Natural killer cell (primary cell): ENCODE measurements around the gene ABL1. TPM values are rescaled to one million over a fixed set of nuclear protein-coding genes. Genes with fewer than 3 reads are reported as not detected.

Experiments
- ATAC-seq, 3 donors: fragments of 150-1000 bp in 2 of 3; fragments of 200-7000 bp in 1 of 3; cut with Tn5 transposase; 1 replicate in 1 of 3; 2 replicates in 2 of 3; pipeline ENCODE4 v1.10.0; 2021; ENCODE audit warnings: mild to moderate bottlenecking in 2 of 3, moderate library complexity in 2 of 3
- DNase-seq, 2 donors: peaks; one replicate each; pipeline versions ENCODE4 v3.0.0 to v3.0.0-alpha.2; 2013 to 2021; ENCODE audit warnings: mixed read lengths in 1 of 2
- H3K27ac ChIP-seq: one replicate; pipeline ENCODE4 v1.5.1; 2013; ENCODE audit warnings: mild to moderate bottlenecking, low read length
- H3K27me3 ChIP-seq: one replicate; pipeline ENCODE4 v1.6.1; 2013; ENCODE audit warnings: low read length; ENCODE audit not compliant: control insufficient read depth, insufficient read depth
- H3K36me3 ChIP-seq: one replicate; pipeline ENCODE4 v1.6.1; 2013; ENCODE audit warnings: low read length; ENCODE audit not compliant: control insufficient read depth, insufficient read depth
- H3K4me1 ChIP-seq: one replicate; pipeline ENCODE4 v1.6.1; 2013; ENCODE audit warnings: low read length; ENCODE audit not compliant: control insufficient read depth, insufficient read depth
- H3K4me3 ChIP-seq: one replicate; pipeline ENCODE4 v1.5.1; 2013; ENCODE audit warnings: low read length
- H3K9me3 ChIP-seq: one replicate; pipeline ENCODE4 v1.6.1; 2013; ENCODE audit warnings: low read length; ENCODE audit not compliant: control insufficient read depth, insufficient read depth
- H3K27ac Mint-ChIP-seq, 2 donors: one replicate each; pipeline ENCODE4 v1.8.0; 2022; ENCODE audit warnings: mild to moderate bottlenecking in 2 of 2, mixed read lengths in 2 of 2, moderate library complexity in 1 of 2
- H3K27me3 Mint-ChIP-seq, 2 donors: one replicate each; pipeline ENCODE4 v1.8.0; 2022; ENCODE audit warnings: low read depth in 2 of 2, mixed read lengths in 2 of 2
- H3K36me3 Mint-ChIP-seq: one replicate; pipeline ENCODE4 v1.8.0; 2022; ENCODE audit warnings: mixed read lengths
- H3K4me1 Mint-ChIP-seq, 2 donors: one replicate each; pipeline ENCODE4 v1.8.0; 2022; ENCODE audit warnings: mixed read lengths in 2 of 2
- H3K4me3 Mint-ChIP-seq: one replicate; pipeline ENCODE4 v1.8.0; 2022; ENCODE audit warnings: mild to moderate bottlenecking, moderate library complexity, mixed read lengths
- H3K9me3 Mint-ChIP-seq, 2 donors: one replicate each; pipeline ENCODE4 v1.8.0; 2022; ENCODE audit warnings: mixed read lengths in 2 of 2
- WGBS: methylation state at CpG from one replicate; pipeline ENCODE4 v1.1.7; 2013; ENCODE audit warnings: missing lambda C conversion rate; ENCODE audit not compliant: insufficient coverage; 5-methylcytosine and 5-hydroxymethylcytosine counted together
- intact Hi-C: fragments of 100-400 bp; cut with micrococcal nuclease; formaldehyde crosslinking; loops from one replicate; pipeline ENCODE4 v1.14.2; 2022
- total RNA-seq, 4 donors: library from RNA; stranded (reverse); fragments of 120-200 nt in 1 of 4; gene quantifications; one replicate each; pipeline versions ENCODE4 v1.2.3 to v1.2.4, GENCODE V29; 2013 to 2022
- TF ChIP-seq, protein P1 (sequence below): fragments of 200-600 bp; IDR thresholded peaks from one replicate; pipeline ENCODE4 v1.8.0; 2022; ENCODE audit warnings: antibody characterized with exemption

Gene ABL1
- total RNA-seq, 3 donors from 2014 or later (not counting 1 experiment from before 2014, with no cell fraction given), result 49.7 to 65.6 (median 53.8) TPM

DNA sequence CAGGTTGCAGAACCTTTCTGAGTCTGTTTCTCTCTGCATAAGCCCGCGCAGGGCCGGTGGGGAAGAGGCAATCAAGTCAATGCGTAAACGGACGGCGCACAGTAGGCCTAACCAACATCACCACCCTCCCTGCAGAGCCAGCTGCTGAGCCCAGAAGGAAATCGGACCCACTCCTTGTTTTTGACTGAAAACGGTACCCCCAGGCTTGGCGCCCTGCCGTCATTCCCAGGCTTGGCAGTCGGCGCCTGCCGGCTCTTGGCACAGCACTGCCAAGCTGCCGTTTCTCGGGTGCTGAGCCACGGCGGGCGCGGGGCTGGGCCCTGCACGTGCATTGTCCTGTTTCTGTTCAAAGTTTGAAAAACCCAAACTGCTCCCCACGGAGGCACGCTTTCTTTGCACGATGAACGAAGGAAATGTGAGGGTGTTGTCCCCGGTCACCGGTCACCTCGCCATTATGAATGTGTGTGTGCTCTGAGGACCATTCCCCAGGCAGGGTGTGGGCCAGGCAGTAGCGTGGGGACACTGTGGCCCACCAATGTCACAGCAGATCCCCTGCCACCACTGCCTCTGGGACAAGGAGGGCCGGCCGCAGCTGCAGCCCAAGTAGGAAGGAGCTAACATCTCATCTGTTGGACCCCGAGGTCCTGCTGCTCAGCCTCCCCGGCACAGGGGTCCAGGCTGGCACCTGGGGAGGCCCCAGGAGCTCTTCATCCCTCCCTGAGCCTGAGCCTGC, 83.9 kb downstream of the ABL1 start:
- Histone ChIP-seq H3K9me3 (no peaks in the 10 kb centered on the region), H3K27me3 (no peaks in the 10 kb centered on the region), H3K4me3 (no peak overlapping the region), H3K27ac (no peak overlapping the region), H3K4me1 (no peaks in the 10 kb centered on the region), H3K36me3 (no peaks in the 10 kb centered on the region)
- Mint-ChIP-seq H3K4me1 (no peaks in the 10 kb centered on the region), H3K36me3 (no peaks in the 10 kb centered on the region), H3K27ac (no peak overlapping the region), H3K4me3 (no peak overlapping the region), H3K9me3 (no peaks in the 10 kb centered on the region), H3K27me3 (no peaks in the 10 kb centered on the region)
- 85% methylated on average over 33 of the region's 33 CpGs for WGBS
- TF ChIP-seq, protein P1, sequence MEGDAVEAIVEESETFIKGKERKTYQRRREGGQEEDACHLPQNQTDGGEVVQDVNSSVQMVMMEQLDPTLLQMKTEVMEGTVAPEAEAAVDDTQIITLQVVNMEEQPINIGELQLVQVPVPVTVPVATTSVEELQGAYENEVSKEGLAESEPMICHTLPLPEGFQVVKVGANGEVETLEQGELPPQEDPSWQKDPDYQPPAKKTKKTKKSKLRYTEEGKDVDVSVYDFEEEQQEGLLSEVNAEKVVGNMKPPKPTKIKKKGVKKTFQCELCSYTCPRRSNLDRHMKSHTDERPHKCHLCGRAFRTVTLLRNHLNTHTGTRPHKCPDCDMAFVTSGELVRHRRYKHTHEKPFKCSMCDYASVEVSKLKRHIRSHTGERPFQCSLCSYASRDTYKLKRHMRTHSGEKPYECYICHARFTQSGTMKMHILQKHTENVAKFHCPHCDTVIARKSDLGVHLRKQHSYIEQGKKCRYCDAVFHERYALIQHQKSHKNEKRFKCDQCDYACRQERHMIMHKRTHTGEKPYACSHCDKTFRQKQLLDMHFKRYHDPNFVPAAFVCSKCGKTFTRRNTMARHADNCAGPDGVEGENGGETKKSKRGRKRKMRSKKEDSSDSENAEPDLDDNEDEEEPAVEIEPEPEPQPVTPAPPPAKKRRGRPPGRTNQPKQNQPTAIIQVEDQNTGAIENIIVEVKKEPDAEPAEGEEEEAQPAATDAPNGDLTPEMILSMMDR, result no peak
- intact Hi-C loops, result no loop called here
- DNase-seq (no peak), ATAC-seq (no peak)

DNA sequence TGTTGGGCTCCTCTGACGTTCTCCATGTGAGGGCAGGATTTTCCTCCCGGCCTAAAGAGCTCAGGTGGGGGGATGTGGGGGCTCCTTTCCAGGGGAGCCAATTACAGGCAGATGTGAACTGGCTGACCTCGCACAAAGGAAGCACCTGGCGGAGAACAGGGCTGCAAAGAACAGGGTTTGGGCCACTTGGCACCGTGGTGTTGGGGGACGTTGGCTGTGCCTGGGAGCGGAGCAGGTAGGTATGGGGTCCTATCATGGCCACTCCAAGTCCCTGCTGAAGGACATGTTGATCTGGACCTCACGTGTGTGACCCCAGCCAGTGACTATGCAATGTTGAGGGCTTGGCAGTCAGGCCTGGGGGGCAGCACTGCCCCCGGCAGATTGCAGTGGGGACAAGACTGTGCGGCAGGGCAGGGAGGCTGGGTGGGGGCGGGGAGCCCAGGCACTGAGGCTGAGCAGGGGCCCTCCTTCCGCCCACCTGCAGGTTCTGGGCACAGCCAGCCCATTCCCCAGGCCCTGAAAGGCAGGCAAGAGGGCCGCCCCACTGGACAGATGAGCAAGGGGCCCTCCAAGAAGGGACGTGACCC, 84.6 kb downstream of the ABL1 start:
- H3K9me3 Mint-ChIP-seq, result no peaks in the 10 kb centered on the region
- WGBS, result 74% methylated on average over 14 of the region's 14 CpGs
- H3K27ac Mint-ChIP-seq, result no peak overlapping the region
- H3K36me3 ChIP-seq, result no peaks in the 10 kb centered on the region
- H3K4me1 ChIP-seq, result no peaks in the 10 kb centered on the region
- H3K27me3 ChIP-seq, result no peaks in the 10 kb centered on the region
- H3K27me3 Mint-ChIP-seq, result no peaks in the 10 kb centered on the region
- H3K4me3 Mint-ChIP-seq, result no peak overlapping the region
- TF ChIP-seq, protein P1, result no peak
- H3K4me3 ChIP-seq, result no peak overlapping the region
- no peaks in the 10 kb centered on the region for H3K4me1 Mint-ChIP-seq
- no peaks in the 10 kb centered on the region for H3K9me3 ChIP-seq
- ATAC-seq, result no peak
- no peaks in the 10 kb centered on the region for H3K36me3 Mint-ChIP-seq
- no peak for DNase-seq
- intact Hi-C loops, result no loop called here
- no peak overlapping the region for H3K27ac ChIP-seq

DNA sequence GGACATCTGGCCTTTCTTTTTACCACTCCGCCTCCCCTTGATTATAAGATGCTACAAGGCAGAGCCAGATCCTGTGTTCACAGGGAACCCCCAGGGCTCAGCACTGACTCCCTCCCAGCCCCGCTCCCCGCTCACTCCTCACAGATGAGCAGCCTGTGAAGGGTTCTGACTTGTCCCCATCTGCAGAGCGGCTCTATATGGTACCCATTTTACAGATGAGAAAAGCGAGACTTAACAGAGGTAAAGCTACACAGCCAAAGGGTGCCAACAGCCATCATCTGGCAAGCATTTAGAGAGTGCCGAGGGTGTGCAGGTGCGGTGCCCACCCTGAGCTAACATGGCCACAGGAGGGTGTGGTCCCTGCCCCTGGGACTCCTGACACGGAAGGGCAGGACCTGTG, 85.2 kb downstream of the ABL1 start:
- Histone ChIP-seq H3K27me3 (no peaks in the 10 kb centered on the region), H3K9me3 (no peaks in the 10 kb centered on the region), H3K4me3 (no peak overlapping the region), H3K4me1 (no peaks in the 10 kb centered on the region), H3K27ac (no peak overlapping the region), H3K36me3 (no peaks in the 10 kb centered on the region)
- no peaks in the 10 kb centered on the region for H3K27me3 Mint-ChIP-seq
- TF ChIP-seq, protein P1, result no peak
- no peaks in the 10 kb centered on the region for H3K36me3 Mint-ChIP-seq
- ATAC-seq (no peak), DNase-seq (no peak)
- intact Hi-C loops, result no loop called here
- H3K4me3 Mint-ChIP-seq, result no peak overlapping the region
- WGBS, result 93% methylated on average over 7 of the region's 8 CpGs
- H3K4me1 Mint-ChIP-seq, result no peaks in the 10 kb centered on the region
- H3K27ac Mint-ChIP-seq, result no peak overlapping the region
- H3K9me3 Mint-ChIP-seq, result no peaks in the 10 kb centered on the region
